K562 (cell line): Measurements from ENCODE around the gene FAM117A. TPM values are rescaled to one million over a fixed set of nuclear protein-coding genes. Genes with fewer than 3 reads are reported as not detected.

Experiments used
- ATF1 ChIP-seq, 2 experiments: fragments of 450-650 bp in 1 of 2; IDR thresholded peaks; 2 replicates each; pipeline ENCODE4 v1.6.1; 2016; ENCODE audit warnings: missing compliant biosample characterization in 1 of 2, missing genetic modification characterization in 1 of 2
- ATF6 ChIP-seq: sonication (generic); formaldehyde crosslinking; IDR thresholded peaks from 2 replicates; pipeline ENCODE4 v1.4.0; 2020; ENCODE audit warnings: mild to moderate bottlenecking, missing genetic modification reagents
- BCOR ChIP-seq: fragments of 450-650 bp; IDR thresholded peaks from 2 replicates; pipeline ENCODE4 v1.6.1; 2016
- BHLHE40 ChIP-seq: IDR thresholded peaks from 2 replicates; pipeline ENCODE4 v1.6.1; 2011; ENCODE audit warnings: low read length, improper control_type of control experiment
- ETS2 ChIP-seq: IDR thresholded peaks from 2 replicates; pipeline ENCODE4 v1.6.1; 2016; ENCODE audit warnings: borderline replicate concordance, missing genetic modification characterization, mild to moderate bottlenecking, moderate library complexity, missing compliant biosample characterization; ENCODE audit not compliant: poor library complexity, severe bottlenecking
- ETV5 ChIP-seq: sonication (generic); formaldehyde crosslinking; IDR thresholded peaks from 2 replicates; pipeline ENCODE4 v1.4.0; 2020; ENCODE audit warnings: low read depth, mild to moderate bottlenecking, missing genetic modification reagents
- EZH2 ChIP-seq: IDR thresholded peaks from 2 replicates; pipeline ENCODE4 v1.6.1; 2012; ENCODE audit warnings: low read depth, mild to moderate bottlenecking, inconsistent platforms, low read length, borderline replicate concordance
- GABPB1 ChIP-seq: sonication (generic); formaldehyde crosslinking; IDR thresholded peaks from 2 replicates; pipeline ENCODE4 v1.8.0; 2022; ENCODE audit warnings: mild to moderate bottlenecking, missing genetic modification reagents
- GTF2F1 ChIP-seq: IDR thresholded peaks from 2 replicates; pipeline ENCODE4 v1.6.1; 2011; ENCODE audit warnings: low read depth, low read length, improper control_type of control experiment
- JUN ChIP-seq, 2 experiments: sonication (generic) in 1 of 2; formaldehyde crosslinking in 1 of 2; IDR thresholded peaks; 2 replicates each; pipeline versions ENCODE4 v1.6.1 to v1.8.0; 2012 to 2022; ENCODE audit warnings: borderline replicate concordance in 2 of 2, mild to moderate bottlenecking in 2 of 2, improper control_type of control experiment in 1 of 2, low read depth in 1 of 2, low read length in 1 of 2, missing genetic modification reagents in 1 of 2
- MBD2 ChIP-seq: sonication (generic); IDR thresholded peaks from 2 replicates; pipeline ENCODE4 v1.6.1; 2016; ENCODE audit warnings: low read depth, borderline replicate concordance
- NFATC3 ChIP-seq: fragments of 450-650 bp; IDR thresholded peaks from 2 replicates; pipeline ENCODE4 v1.6.1; 2017; ENCODE audit warnings: mild to moderate bottlenecking
- NONO ChIP-seq, 2 experiments: fragments of 200-400 bp in 1 of 2; fragments of 450-650 bp in 1 of 2; formaldehyde crosslinking in 1 of 2; IDR thresholded peaks; 2 replicates each; pipeline ENCODE4 v1.6.1; 2017; ENCODE audit warnings: low read depth in 2 of 2, mild to moderate bottlenecking in 2 of 2, moderate library complexity in 2 of 2, low read length in 1 of 2
- PML ChIP-seq: IDR thresholded peaks from 2 replicates; pipeline ENCODE4 v1.6.1; 2012; ENCODE audit warnings: low read length, inconsistent platforms
- PTTG1 ChIP-seq: fragments of 450-650 bp; IDR thresholded peaks from 2 replicates; pipeline ENCODE4 v1.6.1; 2016; ENCODE audit warnings: low read depth, mild to moderate bottlenecking, missing genetic modification characterization, missing compliant biosample characterization
- RUNX1 ChIP-seq: sonication (generic); IDR thresholded peaks from 2 replicates; pipeline ENCODE4 v1.6.1; 2016; ENCODE audit warnings: antibody characterized with exemption, low read depth
- SMARCA5 ChIP-seq: fragments of 450-650 bp; IDR thresholded peaks from 2 replicates; pipeline ENCODE4 v1.6.1; 2016
- SRSF7 ChIP-seq: fragments of 200-400 bp; formaldehyde crosslinking; optimal IDR thresholded peaks from 2 replicates; pipeline ENCODE3; 2017; ENCODE audit warnings: mild to moderate bottlenecking, low read depth, low read length
- STAT5B ChIP-seq: fragments of 250-450 bp; sonication (Bioruptor Pico); IDR thresholded peaks from 2 replicates; pipeline ENCODE4 v1.8.0; 2021; ENCODE audit warnings: mild to moderate bottlenecking, inconsistent platforms
- TBP ChIP-seq: optimal IDR thresholded peaks from 2 replicates; pipeline ENCODE3; 2011; ENCODE audit warnings: low read depth, low read length, improper control_type of control experiment
- THRA ChIP-seq: fragments of 450-650 bp; IDR thresholded peaks from 2 replicates; pipeline ENCODE4 v1.6.1; 2017; ENCODE audit warnings: mild to moderate bottlenecking, moderate library complexity
- ZNF280A ChIP-seq: fragments of 450-650 bp; IDR thresholded peaks from 2 replicates; pipeline ENCODE4 v1.6.1; 2018; ENCODE audit warnings: mild to moderate bottlenecking, low read depth; ENCODE audit not compliant: partially characterized antibody
- ZNF324 ChIP-seq: fragments of 250-450 bp; sonication (Bioruptor Pico); IDR thresholded peaks from 2 replicates; pipeline ENCODE4 v1.4.0; 2020; ENCODE audit warnings: mild to moderate bottlenecking
- ZNF699 ChIP-seq: fragments of 250-450 bp; sonication (Bioruptor Pico); IDR thresholded peaks from 2 replicates; pipeline ENCODE4 v1.8.0; 2021; ENCODE audit warnings: mild to moderate bottlenecking, moderate library complexity; ENCODE audit not compliant: insufficient replicate concordance
- polyA plus RNA-seq, 8 experiments: library from polyadenylated mRNA; depleted of rRNA in 4 of 8; stranded (reverse) in 5 of 8; unstranded in 3 of 8; fragments of >200 nt; fragmentation: Nextera tagmentation in 2 of 8; fragmentation: Illumina TruSeq in 1 of 8; extraction: Ambion mirVana in 2 of 8; extraction: Trizol in 1 of 8; gene quantifications; 2 replicates each; pipeline versions ENCODE4 v1.2.1 to v1.2.3, GENCODE V29; 2011 to 2014; ENCODE audit warnings: inconsistent platforms in 1 of 8, missing spikeins in 1 of 8
- total RNA-seq, 7 experiments: library from RNA; depleted of rRNA in 6 of 7; stranded (reverse); fragments of >200 nt in 6 of 7; fragmentation: Illumina TruSeq in 2 of 7; extraction: Trizol in 2 of 7; gene quantifications; 2 replicates each; pipeline versions ENCODE4 v1.2.1 to v1.2.3, GENCODE V29; 2011 to 2021; ENCODE audit warnings: low replicate concordance in 1 of 7

Gene FAM117A
- total and polyA plus RNA-seq, 9 of the 15 experiments (the other 6 are each of a cell fraction or from before 2014, with no cell fraction given) = 3.1 to 79.7 (median 36.6) TPM

GRCh38 chr17:49707608-49708514, 56.1 kb downstream of the FAM117A start, which contains the start of gene SLC35B1 (continued):
- TF ChIP-seq ZNF280A (no peak), EZH2 (no peak), BHLHE40 (0 out of 2 replicates have a peak, but pooled peaks have one; percentile 13), ZNF324 (no peak), SMARCA5 (no peak), ETV5 (CRISPR knock-in tag) (no peak), ATF6 (0 out of 2 replicates have a peak, but pooled peaks have one; percentile 43), BCOR (peak; percentile 88), RUNX1 (no peak; the same call in 1 of the 2 replicates), SRSF7 (no peak), GABPB1 (peak; percentile 78; the same call in 1 of the 2 replicates), JUN (IDR thresholded peaks at IDR 0.05; ENCODE audit: borderline replicate concordance, low read depth, low read length) (peak; percentile 51; the same call in 1 of the 2 replicates), JUN (CRISPR knock-in tag; IDR thresholded peaks at IDR 0.05; ENCODE audit: borderline replicate concordance) (no peak), ZNF699 (no peak), NFATC3 (peak; percentile 25; the same call in 1 of the 2 replicates), PTTG1 (tag) (no peak), ATF1 (CRISPR knock-in tag; IDR thresholded peaks at IDR 0.05) (peak; percentile 61), ATF1 (tag; IDR thresholded peaks at IDR 0.05) (peak; percentile 100), NONO (IDR thresholded peaks at IDR 0.05; ENCODE audit: low read depth in 2 of 2, low read length in 1 of 2) (peak; percentile 44 to 69; a peak in 2 of 4 replicates), GTF2F1 (no peak), ETS2 (no peak), PML (no peak), THRA (no peak), MBD2 (peak; percentile 84), TBP (peak; percentile 66), STAT5B (CRISPR knock-in tag) (no peak)
